ENCODE data around the gene YEATS4. TPM values are rescaled to one million over a fixed set of nuclear protein-coding genes. Genes with fewer than 3 reads are reported as not detected.
A peak's percentile ranks its signal among the peaks of the same experiment; 100 is the strongest.

The YEATS4 gene
- total and polyA plus RNA-seq, 2 donors from 2014 or later, result 14.5 to 15.6 TPM

DNA sequence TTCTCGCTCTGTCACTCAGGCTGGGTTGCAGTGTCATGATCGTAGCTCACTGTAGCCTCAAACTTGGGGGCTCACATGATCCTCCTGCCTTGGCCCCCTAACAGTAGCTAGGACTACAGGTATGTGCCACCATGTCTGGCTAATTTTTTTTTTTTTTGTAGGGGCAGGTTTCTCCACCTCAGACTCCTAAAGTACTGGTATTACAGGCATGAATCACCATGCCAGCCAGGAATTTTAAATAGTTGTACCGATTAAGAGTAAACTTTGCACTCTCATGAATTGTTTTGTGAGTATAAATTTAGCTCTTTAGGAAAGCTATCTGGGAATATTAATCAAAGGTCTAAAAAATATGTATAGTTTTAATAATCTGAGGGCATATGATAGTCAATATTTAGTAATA lies 25.5 kb downstream of the YEATS4 start:
- TF ChIP-seq, protein P1, sequence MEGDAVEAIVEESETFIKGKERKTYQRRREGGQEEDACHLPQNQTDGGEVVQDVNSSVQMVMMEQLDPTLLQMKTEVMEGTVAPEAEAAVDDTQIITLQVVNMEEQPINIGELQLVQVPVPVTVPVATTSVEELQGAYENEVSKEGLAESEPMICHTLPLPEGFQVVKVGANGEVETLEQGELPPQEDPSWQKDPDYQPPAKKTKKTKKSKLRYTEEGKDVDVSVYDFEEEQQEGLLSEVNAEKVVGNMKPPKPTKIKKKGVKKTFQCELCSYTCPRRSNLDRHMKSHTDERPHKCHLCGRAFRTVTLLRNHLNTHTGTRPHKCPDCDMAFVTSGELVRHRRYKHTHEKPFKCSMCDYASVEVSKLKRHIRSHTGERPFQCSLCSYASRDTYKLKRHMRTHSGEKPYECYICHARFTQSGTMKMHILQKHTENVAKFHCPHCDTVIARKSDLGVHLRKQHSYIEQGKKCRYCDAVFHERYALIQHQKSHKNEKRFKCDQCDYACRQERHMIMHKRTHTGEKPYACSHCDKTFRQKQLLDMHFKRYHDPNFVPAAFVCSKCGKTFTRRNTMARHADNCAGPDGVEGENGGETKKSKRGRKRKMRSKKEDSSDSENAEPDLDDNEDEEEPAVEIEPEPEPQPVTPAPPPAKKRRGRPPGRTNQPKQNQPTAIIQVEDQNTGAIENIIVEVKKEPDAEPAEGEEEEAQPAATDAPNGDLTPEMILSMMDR (IDR thresholded peaks at IDR 0.05; ENCODE audit: borderline replicate concordance, extremely low read depth, insufficient read depth), result no peak
- Histone ChIP-seq H3K4me3 (ENCODE audit: low read length in 3 of 3) (no peak overlapping the region), H3K36me3 (ENCODE audit: control insufficient read depth in 2 of 3, insufficient read depth in 3 of 3, low read length in 3 of 3) (peaks cover 0 to under 1% (median 0%) of the 10 kb centered on the region in 3 donors), H3K4me1 (ENCODE audit: control insufficient read depth in 2 of 3, insufficient read depth in 2 of 3, low read depth in 1 of 3, low read length in 3 of 3) (no peaks in the 10 kb centered on the region), H3K9ac (ENCODE audit: low read length in 3 of 3) (no peak overlapping the region), H3K9me3 (ENCODE audit: control insufficient read depth in 2 of 3, insufficient read depth in 1 of 3, low read length in 3 of 3) (no peaks in the 10 kb centered on the region), H3K27ac (ENCODE audit: low read depth in 2 of 2, low read length in 2 of 2) (no peak overlapping the region), H3K27me3 (ENCODE audit: control insufficient read depth, insufficient read depth, low read length) (no peaks in the 10 kb centered on the region)
- intact Hi-C loops (cut with DNase I), result no loop called here
- DNase-seq, result no peak
- peak; percentile 49 for FAIRE-seq

DNA sequence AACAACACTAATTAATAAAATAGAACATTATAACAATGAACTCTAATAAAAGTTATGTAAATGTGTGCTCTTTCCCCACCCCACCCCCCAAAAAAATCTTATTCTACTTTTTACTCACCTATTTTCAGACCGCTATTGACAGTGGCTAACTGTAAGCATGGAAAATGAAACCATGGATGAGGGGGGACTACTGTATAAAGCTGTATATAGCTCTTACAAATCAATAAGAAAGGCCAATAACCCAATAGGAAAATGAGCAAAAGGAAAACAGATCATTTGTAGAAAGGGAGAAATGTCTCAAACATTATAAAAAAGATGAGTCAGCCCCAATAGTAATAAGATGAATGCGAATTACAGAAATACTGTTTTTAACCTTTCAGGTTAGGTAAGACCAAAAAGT lies 27.4 kb downstream of the YEATS4 start:
- H3K27ac ChIP-seq (ENCODE audit: low read depth in 2 of 2, low read length in 2 of 2), result no peak overlapping the region
- TF ChIP-seq, protein P1 (IDR thresholded peaks at IDR 0.05; ENCODE audit: borderline replicate concordance, extremely low read depth, insufficient read depth), result no peak

DNA sequence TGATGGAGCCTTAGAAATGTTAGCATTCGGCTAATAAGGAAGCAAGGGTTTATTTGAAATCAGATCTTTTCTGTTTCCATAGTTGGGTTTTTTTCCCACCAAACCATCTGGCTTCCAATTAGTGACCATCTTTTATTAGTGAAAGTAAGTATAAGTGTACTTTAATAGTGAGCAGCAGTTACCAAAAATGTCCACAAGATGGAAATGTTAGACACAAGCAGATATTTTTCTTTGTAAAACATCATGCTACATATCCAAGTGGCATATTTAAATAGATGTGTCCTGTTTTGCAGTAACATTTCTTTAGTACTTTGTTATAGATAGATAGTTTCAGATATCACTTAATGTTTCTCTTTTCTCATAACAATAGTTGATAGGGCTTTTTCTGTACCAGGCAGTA lies 28.8 kb downstream of the YEATS4 start:
- Histone ChIP-seq H3K4me3 (ENCODE audit: low read length in 3 of 3) (no peak overlapping the region), H3K36me3 (ENCODE audit: control insufficient read depth in 2 of 3, insufficient read depth in 3 of 3, low read length in 3 of 3) (peaks cover 0 to 5% (median 4%) of the 10 kb centered on the region in 3 donors), H3K9me3 (ENCODE audit: control insufficient read depth in 2 of 3, insufficient read depth in 1 of 3, low read length in 3 of 3) (no peaks in the 10 kb centered on the region), H3K27ac (ENCODE audit: low read depth in 2 of 2, low read length in 2 of 2) (no peak overlapping the region), H3K4me1 (ENCODE audit: control insufficient read depth in 2 of 3, insufficient read depth in 2 of 3, low read depth in 1 of 3, low read length in 3 of 3) (no peaks in the 10 kb centered on the region), H3K27me3 (ENCODE audit: control insufficient read depth, insufficient read depth, low read length) (no peaks in the 10 kb centered on the region), H3K9ac (ENCODE audit: low read length in 3 of 3) (no peak overlapping the region)
- TF ChIP-seq, protein P1 (IDR thresholded peaks at IDR 0.05; ENCODE audit: borderline replicate concordance, extremely low read depth, insufficient read depth), result peak; percentile 59
- intact Hi-C loops (cut with DNase I), result no loop called here
- FAIRE-seq, result peak; percentile 61
- peak in 2 of 5 donors; percentile 48 to 72 for DNase-seq

More for the DNA sequence above, 27.4 kb downstream of the YEATS4 start:
- intact Hi-C loops (cut with DNase I), result no loop called here
- Histone ChIP-seq H3K9ac (ENCODE audit: low read length in 3 of 3) (no peak overlapping the region), H3K9me3 (ENCODE audit: control insufficient read depth in 2 of 3, insufficient read depth in 1 of 3, low read length in 3 of 3) (no peaks in the 10 kb centered on the region), H3K36me3 (ENCODE audit: control insufficient read depth in 2 of 3, insufficient read depth in 3 of 3, low read length in 3 of 3) (peaks cover 0 to 5% (median 4%) of the 10 kb centered on the region in 3 donors), H3K4me3 (ENCODE audit: low read length in 3 of 3) (no peak overlapping the region), H3K27me3 (ENCODE audit: control insufficient read depth, insufficient read depth, low read length) (no peaks in the 10 kb centered on the region), H3K4me1 (ENCODE audit: control insufficient read depth in 2 of 3, insufficient read depth in 2 of 3, low read depth in 1 of 3, low read length in 3 of 3) (no peaks in the 10 kb centered on the region)
- no peak for FAIRE-seq
- no peak for DNase-seq

DNA sequence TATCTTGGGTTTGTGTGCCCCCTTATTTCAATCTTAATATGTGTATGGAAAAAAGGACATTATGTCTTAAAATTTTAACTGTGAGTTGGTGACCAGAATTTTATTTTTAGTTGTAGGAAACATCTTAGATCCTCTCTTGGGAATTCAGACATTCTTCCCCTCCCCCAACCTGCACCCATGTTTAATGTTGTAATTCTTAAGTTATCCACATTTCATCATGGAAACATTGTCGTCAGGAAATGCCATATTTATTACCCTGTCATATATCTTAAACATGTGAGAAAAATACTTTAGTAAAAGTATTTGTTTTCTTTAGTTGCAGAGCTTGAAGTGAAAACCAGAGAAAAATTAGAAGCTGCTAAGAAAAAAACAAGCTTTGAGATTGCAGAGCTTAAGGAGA lies 30.3 kb downstream of the YEATS4 start:
- intact Hi-C loops (cut with DNase I), result no loop called here
- Histone ChIP-seq H3K27me3 (ENCODE audit: control insufficient read depth, insufficient read depth, low read length) (no peaks in the 10 kb centered on the region), H3K4me1 (ENCODE audit: control insufficient read depth in 2 of 3, insufficient read depth in 2 of 3, low read depth in 1 of 3, low read length in 3 of 3) (no peaks in the 10 kb centered on the region), H3K9ac (ENCODE audit: low read length in 3 of 3) (no peak overlapping the region), H3K4me3 (ENCODE audit: low read length in 3 of 3) (no peak overlapping the region), H3K9me3 (ENCODE audit: control insufficient read depth in 2 of 3, insufficient read depth in 1 of 3, low read length in 3 of 3) (no peaks in the 10 kb centered on the region), H3K36me3 (ENCODE audit: control insufficient read depth in 2 of 3, insufficient read depth in 3 of 3, low read length in 3 of 3) (peaks cover 0 to 5% (median 4%) of the 10 kb centered on the region in 3 donors), H3K27ac (ENCODE audit: low read depth in 2 of 2, low read length in 2 of 2) (no peak overlapping the region)
- TF ChIP-seq, protein P1 (IDR thresholded peaks at IDR 0.05; ENCODE audit: borderline replicate concordance, extremely low read depth, insufficient read depth), result no peak
- DNase-seq (no peak), FAIRE-seq (no peak)
